Liver (tissue), 3 donors: ENCODE data around the gene RASGRP1.

Source experiments
- EGR1 ChIP-seq, 2 donors: IDR thresholded peaks; 2 replicates each; pipeline ENCODE4 v1.6.1; 2016 to 2018; ENCODE audit warnings: antibody characterized with exemption in 2 of 2, low read depth in 2 of 2
- FOXA1 ChIP-seq: IDR thresholded peaks from 2 replicates; pipeline ENCODE4 v1.6.1; 2016; ENCODE audit warnings: antibody characterized with exemption
- FOXA2 ChIP-seq: IDR thresholded peaks from 2 replicates; pipeline ENCODE4 v1.6.1; 2016; ENCODE audit warnings: antibody characterized with exemption
- JUND ChIP-seq, 2 donors: IDR thresholded peaks; 2 replicates each; pipeline ENCODE4 v1.6.1; 2016; ENCODE audit warnings: antibody characterized with exemption in 2 of 2
- RAD21 ChIP-seq, 2 donors: IDR thresholded peaks; 2 replicates each; pipeline ENCODE4 v1.6.1; 2016; ENCODE audit warnings: antibody characterized with exemption in 2 of 2, mild to moderate bottlenecking in 2 of 2
- SP1 ChIP-seq: IDR thresholded peaks from 2 replicates; pipeline ENCODE4 v1.6.1; 2018; ENCODE audit warnings: antibody characterized with exemption, mild to moderate bottlenecking
- TAF1 ChIP-seq: conservative IDR thresholded peaks from 2 replicates; pipeline ENCODE4 v1.6.1; 2016; ENCODE audit warnings: antibody characterized with exemption, mild to moderate bottlenecking
- YY1 ChIP-seq: IDR thresholded peaks from 2 replicates; pipeline ENCODE4 v1.6.1; 2016; ENCODE audit warnings: antibody characterized with exemption, mild to moderate bottlenecking
- TF ChIP-seq, protein P1 (sequence below): fragments of 150-350 bp; IDR thresholded peaks from 2 replicates; pipeline ENCODE4 v1.5.1; 2017; ENCODE audit warnings: improper control_type of control experiment, low read depth, low read length; ENCODE audit not compliant: missing input control
- TF ChIP-seq, protein P2 (sequence below): IDR thresholded peaks from 2 replicates; pipeline ENCODE4 v1.6.1; 2016; ENCODE audit warnings: antibody characterized with exemption
- TF ChIP-seq, protein P3 (sequence below): IDR thresholded peaks from 2 replicates; pipeline ENCODE4 v1.6.1; 2016; ENCODE audit warnings: antibody characterized with exemption, mild to moderate bottlenecking
- TF ChIP-seq, protein P4 (sequence below): IDR thresholded peaks from 2 replicates; pipeline ENCODE4 v1.6.1; 2016; ENCODE audit warnings: antibody characterized with exemption
- TF ChIP-seq, protein P5 (sequence below): IDR thresholded peaks from 2 replicates; pipeline ENCODE4 v1.6.1; 2016; ENCODE audit warnings: antibody characterized with exemption
- donor health status: healthy.
- donor health status: healthy.

DNA sequence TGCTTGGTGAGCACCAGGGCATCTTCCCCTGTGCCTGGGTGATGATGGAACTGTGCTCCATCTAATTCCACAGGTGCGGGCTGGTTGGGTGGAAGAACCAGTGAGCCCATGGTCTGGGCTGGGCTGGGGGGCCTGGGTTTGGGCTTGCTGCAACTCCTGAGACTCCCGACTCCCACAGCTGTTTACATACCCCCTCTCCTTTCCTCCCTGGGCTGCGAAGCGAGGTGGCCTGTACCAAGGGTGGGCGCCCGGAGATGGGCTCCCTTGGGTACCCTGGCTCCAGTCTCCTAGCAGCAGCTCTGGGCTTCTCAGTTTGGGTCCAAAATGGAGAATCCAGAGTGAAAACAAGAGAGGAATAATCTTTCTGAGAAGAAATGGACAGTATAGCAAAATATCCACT lies 105.1 kb downstream of the RASGRP1 start:
- TF ChIP-seq, protein P1, sequence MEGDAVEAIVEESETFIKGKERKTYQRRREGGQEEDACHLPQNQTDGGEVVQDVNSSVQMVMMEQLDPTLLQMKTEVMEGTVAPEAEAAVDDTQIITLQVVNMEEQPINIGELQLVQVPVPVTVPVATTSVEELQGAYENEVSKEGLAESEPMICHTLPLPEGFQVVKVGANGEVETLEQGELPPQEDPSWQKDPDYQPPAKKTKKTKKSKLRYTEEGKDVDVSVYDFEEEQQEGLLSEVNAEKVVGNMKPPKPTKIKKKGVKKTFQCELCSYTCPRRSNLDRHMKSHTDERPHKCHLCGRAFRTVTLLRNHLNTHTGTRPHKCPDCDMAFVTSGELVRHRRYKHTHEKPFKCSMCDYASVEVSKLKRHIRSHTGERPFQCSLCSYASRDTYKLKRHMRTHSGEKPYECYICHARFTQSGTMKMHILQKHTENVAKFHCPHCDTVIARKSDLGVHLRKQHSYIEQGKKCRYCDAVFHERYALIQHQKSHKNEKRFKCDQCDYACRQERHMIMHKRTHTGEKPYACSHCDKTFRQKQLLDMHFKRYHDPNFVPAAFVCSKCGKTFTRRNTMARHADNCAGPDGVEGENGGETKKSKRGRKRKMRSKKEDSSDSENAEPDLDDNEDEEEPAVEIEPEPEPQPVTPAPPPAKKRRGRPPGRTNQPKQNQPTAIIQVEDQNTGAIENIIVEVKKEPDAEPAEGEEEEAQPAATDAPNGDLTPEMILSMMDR: no peak
- TF ChIP-seq FOXA2: no peak
- TF ChIP-seq, protein P2, sequence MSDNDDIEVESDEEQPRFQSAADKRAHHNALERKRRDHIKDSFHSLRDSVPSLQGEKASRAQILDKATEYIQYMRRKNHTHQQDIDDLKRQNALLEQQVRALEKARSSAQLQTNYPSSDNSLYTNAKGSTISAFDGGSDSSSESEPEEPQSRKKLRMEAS: no peak
- no peak for TF ChIP-seq JUND (IDR thresholded peaks at IDR 0.05)
- no peak for TF ChIP-seq RAD21 (IDR thresholded peaks at IDR 0.05)
- TF ChIP-seq FOXA1: no peak
- no peak for TF ChIP-seq YY1
- no peak for TF ChIP-seq SP1
- TF ChIP-seq EGR1 (IDR thresholded peaks at IDR 0.05; ENCODE audit: low read depth in 2 of 2): no peak
- TF ChIP-seq TAF1: no peak
- TF ChIP-seq, protein P3, sequence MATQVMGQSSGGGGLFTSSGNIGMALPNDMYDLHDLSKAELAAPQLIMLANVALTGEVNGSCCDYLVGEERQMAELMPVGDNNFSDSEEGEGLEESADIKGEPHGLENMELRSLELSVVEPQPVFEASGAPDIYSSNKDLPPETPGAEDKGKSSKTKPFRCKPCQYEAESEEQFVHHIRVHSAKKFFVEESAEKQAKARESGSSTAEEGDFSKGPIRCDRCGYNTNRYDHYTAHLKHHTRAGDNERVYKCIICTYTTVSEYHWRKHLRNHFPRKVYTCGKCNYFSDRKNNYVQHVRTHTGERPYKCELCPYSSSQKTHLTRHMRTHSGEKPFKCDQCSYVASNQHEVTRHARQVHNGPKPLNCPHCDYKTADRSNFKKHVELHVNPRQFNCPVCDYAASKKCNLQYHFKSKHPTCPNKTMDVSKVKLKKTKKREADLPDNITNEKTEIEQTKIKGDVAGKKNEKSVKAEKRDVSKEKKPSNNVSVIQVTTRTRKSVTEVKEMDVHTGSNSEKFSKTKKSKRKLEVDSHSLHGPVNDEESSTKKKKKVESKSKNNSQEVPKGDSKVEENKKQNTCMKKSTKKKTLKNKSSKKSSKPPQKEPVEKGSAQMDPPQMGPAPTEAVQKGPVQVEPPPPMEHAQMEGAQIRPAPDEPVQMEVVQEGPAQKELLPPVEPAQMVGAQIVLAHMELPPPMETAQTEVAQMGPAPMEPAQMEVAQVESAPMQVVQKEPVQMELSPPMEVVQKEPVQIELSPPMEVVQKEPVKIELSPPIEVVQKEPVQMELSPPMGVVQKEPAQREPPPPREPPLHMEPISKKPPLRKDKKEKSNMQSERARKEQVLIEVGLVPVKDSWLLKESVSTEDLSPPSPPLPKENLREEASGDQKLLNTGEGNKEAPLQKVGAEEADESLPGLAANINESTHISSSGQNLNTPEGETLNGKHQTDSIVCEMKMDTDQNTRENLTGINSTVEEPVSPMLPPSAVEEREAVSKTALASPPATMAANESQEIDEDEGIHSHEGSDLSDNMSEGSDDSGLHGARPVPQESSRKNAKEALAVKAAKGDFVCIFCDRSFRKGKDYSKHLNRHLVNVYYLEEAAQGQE: no peak
- TF ChIP-seq, protein P4, sequence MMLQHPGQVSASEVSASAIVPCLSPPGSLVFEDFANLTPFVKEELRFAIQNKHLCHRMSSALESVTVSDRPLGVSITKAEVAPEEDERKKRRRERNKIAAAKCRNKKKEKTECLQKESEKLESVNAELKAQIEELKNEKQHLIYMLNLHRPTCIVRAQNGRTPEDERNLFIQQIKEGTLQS: no peak
- TF ChIP-seq, protein P5, sequence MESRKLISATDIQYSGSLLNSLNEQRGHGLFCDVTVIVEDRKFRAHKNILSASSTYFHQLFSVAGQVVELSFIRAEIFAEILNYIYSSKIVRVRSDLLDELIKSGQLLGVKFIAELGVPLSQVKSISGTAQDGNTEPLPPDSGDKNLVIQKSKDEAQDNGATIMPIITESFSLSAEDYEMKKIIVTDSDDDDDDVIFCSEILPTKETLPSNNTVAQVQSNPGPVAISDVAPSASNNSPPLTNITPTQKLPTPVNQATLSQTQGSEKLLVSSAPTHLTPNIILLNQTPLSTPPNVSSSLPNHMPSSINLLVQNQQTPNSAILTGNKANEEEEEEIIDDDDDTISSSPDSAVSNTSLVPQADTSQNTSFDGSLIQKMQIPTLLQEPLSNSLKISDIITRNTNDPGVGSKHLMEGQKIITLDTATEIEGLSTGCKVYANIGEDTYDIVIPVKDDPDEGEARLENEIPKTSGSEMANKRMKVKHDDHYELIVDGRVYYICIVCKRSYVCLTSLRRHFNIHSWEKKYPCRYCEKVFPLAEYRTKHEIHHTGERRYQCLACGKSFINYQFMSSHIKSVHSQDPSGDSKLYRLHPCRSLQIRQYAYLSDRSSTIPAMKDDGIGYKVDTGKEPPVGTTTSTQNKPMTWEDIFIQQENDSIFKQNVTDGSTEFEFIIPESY: no peak
